T47D (cell line): ENCODE data around the gene SAGE1.
A peak's percentile ranks its signal among the peaks of the same experiment; 100 is the strongest.

ENCODE experiments used
- DNase-seq, 2 experiments: peaks; one replicate each; pipeline versions ENCODE4 v3.0.0 to v3.0.0-alpha.2; 2011 to 2012; ENCODE audit warnings: low read depth in 1 of 2, low spot score in 1 of 2
- JUND ChIP-seq: IDR thresholded peaks from 2 replicates; pipeline ENCODE4 v1.6.1; 2012; ENCODE audit warnings: low read depth
- in situ Hi-C: cut with HindIII; loops from 2 replicates; pipeline ENCODE4 v1.10.0; 2016; ENCODE audit warnings: low sequenced_read_pairs, low pct_unique_long_range_greater_than_20kb

Gene SAGE1

DNA sequence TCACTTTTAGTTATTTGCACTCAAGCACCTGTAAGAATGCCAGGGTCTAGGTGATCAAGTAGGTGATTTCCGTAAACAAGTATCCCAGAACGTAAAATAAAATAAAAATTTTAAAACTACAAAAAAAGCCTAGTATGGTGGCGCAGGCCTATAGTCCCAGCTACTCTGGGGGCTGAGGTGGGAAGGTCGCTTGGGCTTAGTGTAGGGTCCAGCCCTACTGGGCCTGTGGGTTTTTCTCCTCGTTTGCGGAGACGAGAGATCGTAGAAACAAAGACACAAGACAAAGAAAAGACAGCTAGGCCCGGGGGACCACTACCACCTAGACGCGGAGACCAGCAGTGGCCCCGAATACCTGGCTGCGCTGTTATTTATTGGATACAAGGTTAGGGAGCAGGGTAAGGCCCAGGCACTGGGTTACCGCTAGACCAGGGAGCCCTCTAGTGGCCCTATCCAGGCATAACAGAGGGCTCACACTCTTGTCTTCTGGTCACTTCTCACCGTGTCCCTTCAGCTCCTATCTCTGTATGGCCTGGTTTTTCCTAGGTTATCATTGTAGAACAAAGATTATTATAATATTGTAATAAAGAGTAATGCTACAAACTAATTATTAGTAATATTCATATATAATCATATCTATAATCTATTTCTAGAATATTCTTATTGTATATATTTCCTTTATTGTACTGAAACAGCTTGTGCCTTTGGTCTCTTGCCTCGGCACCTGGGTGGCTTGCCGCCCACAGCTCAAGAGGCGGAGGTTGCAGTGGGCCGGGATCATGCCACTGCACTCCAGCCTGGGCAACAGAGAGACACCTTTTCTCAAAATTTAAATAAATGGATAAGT lies 38.4 kb downstream of the SAGE1 start:
- peak in 1 of 2 experiments; percentile 42 for DNase-seq
- no peak for TF ChIP-seq JUND
- in situ Hi-C loops, result no loop called here

- no peak for DNase-seq
- in situ Hi-C loops, result no loop called here
- no peak for TF ChIP-seq JUND
These were observed 51.0 kb downstream of the SAGE1 start for GRCh38 chrX:135944486-135944885.

- in situ Hi-C loops, result no loop called here
- no peak for TF ChIP-seq JUND
These were observed 57.8 kb downstream of the SAGE1 start for GRCh38 chrX:135951291-135951690.

More at GRCh38 chrX:135951291-135951690, 57.8 kb downstream of the SAGE1 start:
- no peak for DNase-seq
